IPS-15b (cell line): ENCODE data around the gene PHACTR1.

ENCODE experiments used
- H3K27me3 ChIP-seq: one replicate; pipeline ENCODE4 v1.6.1; 2013; ENCODE audit warnings: low read length; ENCODE audit not compliant: control insufficient read depth, insufficient read depth
- H3K36me3 ChIP-seq: one replicate; pipeline ENCODE4 v1.6.1; 2013; ENCODE audit warnings: low read length; ENCODE audit not compliant: control insufficient read depth, insufficient read depth
- H3K4me1 ChIP-seq: one replicate; pipeline ENCODE4 v1.6.1; 2013; ENCODE audit warnings: mild to moderate bottlenecking, low read length; ENCODE audit not compliant: control insufficient read depth, insufficient read depth
- H3K4me3 ChIP-seq: one replicate; pipeline ENCODE4 v1.5.1; 2013; ENCODE audit warnings: low read depth, low read length
- H3K9ac ChIP-seq: one replicate; pipeline ENCODE4 v1.6.1; 2013; ENCODE audit warnings: low read depth, mild to moderate bottlenecking, low read length
- H3K9me3 ChIP-seq: one replicate; pipeline ENCODE4 v1.6.1; 2013; ENCODE audit warnings: mild to moderate bottlenecking, low read length; ENCODE audit not compliant: control insufficient read depth, insufficient read depth

The PHACTR1 gene

GRCh38 chr6:13275435-13275989 is 558.9 kb downstream of the PHACTR1 start:
- Histone ChIP-seq H3K27me3 (no peaks in the 10 kb centered on the region), H3K4me1 (no peaks in the 10 kb centered on the region), H3K4me3 (no peak overlapping the region), H3K9me3 (no peaks in the 10 kb centered on the region), H3K36me3 (no peaks in the 10 kb centered on the region), H3K9ac (no peak overlapping the region)

- Histone ChIP-seq H3K4me1 (no peaks in the 10 kb centered on the region), H3K27me3 (no peaks in the 10 kb centered on the region), H3K9me3 (no peaks in the 10 kb centered on the region), H3K9ac (no peak overlapping the region), H3K4me3 (no peak overlapping the region), H3K36me3 (no peaks in the 10 kb centered on the region)
Observed at GRCh38 chr6:13277231-13277630, 560.7 kb downstream of the PHACTR1 start.

- Histone ChIP-seq H3K4me1 (peaks cover 4% of the 10 kb centered on the region), H3K9me3 (no peaks in the 10 kb centered on the region), H3K4me3 (no peak overlapping the region), H3K27me3 (no peaks in the 10 kb centered on the region), H3K9ac (no peak overlapping the region), H3K36me3 (no peaks in the 10 kb centered on the region)
Observed at GRCh38 chr6:13278164-13278563, 561.6 kb downstream of the PHACTR1 start.

- no peaks in the 10 kb centered on the region for H3K27me3 ChIP-seq
- no peak overlapping the region for H3K9ac ChIP-seq
- H3K36me3 ChIP-seq = no peaks in the 10 kb centered on the region
- no peaks in the 10 kb centered on the region for H3K9me3 ChIP-seq
- H3K4me3 ChIP-seq = no peak overlapping the region
- H3K4me1 ChIP-seq = peaks cover 6% of the 10 kb centered on the region
Observed at GRCh38 chr6:13278991-13279390, 562.4 kb downstream of the PHACTR1 start.

GRCh38 chr6:13280254-13280653 is 563.7 kb downstream of the PHACTR1 start:
- Histone ChIP-seq H3K4me3 (no peak overlapping the region), H3K4me1 (peaks cover 6% of the 10 kb centered on the region), H3K9me3 (no peaks in the 10 kb centered on the region), H3K9ac (no peak overlapping the region), H3K36me3 (no peaks in the 10 kb centered on the region), H3K27me3 (no peaks in the 10 kb centered on the region)

- Histone ChIP-seq H3K4me1 (peaks cover 6% of the 10 kb centered on the region), H3K36me3 (no peaks in the 10 kb centered on the region), H3K9ac (no peak overlapping the region), H3K9me3 (no peaks in the 10 kb centered on the region), H3K27me3 (no peaks in the 10 kb centered on the region), H3K4me3 (no peak overlapping the region)
Observed at GRCh38 chr6:13281686-13282085, 565.1 kb downstream of the PHACTR1 start.

GRCh38 chr6:13282393-13283069 is 566.0 kb downstream of the PHACTR1 start:
- no peaks in the 10 kb centered on the region for H3K9me3 ChIP-seq
- H3K4me1 ChIP-seq = peaks cover 6% of the 10 kb centered on the region
- no peaks in the 10 kb centered on the region for H3K27me3 ChIP-seq
- no peak overlapping the region for H3K9ac ChIP-seq
- no peaks in the 10 kb centered on the region for H3K36me3 ChIP-seq
- no peak overlapping the region for H3K4me3 ChIP-seq

- Histone ChIP-seq H3K36me3 (peaks cover 2% of the 10 kb centered on the region), H3K4me3 (no peak overlapping the region), H3K4me1 (peaks cover 6% of the 10 kb centered on the region), H3K9ac (no peak overlapping the region), H3K9me3 (no peaks in the 10 kb centered on the region), H3K27me3 (no peaks in the 10 kb centered on the region)
Observed at GRCh38 chr6:13283331-13283730, 566.8 kb downstream of the PHACTR1 start.

GRCh38 chr6:13284646-13285045 is 568.1 kb downstream of the PHACTR1 start:
- Histone ChIP-seq H3K9ac (no peak overlapping the region), H3K36me3 (peaks cover 2% of the 10 kb centered on the region), H3K9me3 (no peaks in the 10 kb centered on the region), H3K4me1 (peaks cover 6% of the 10 kb centered on the region), H3K4me3 (no peak overlapping the region), H3K27me3 (no peaks in the 10 kb centered on the region)

GRCh38 chr6:13285705-13286104 is 569.1 kb downstream of the PHACTR1 start:
- no peak overlapping the region for H3K9ac ChIP-seq
- H3K27me3 ChIP-seq = no peaks in the 10 kb centered on the region
- H3K4me1 ChIP-seq = peaks cover 6% of the 10 kb centered on the region
- H3K4me3 ChIP-seq = no peak overlapping the region
- H3K9me3 ChIP-seq = no peaks in the 10 kb centered on the region
- H3K36me3 ChIP-seq = peaks cover 5% of the 10 kb centered on the region

- H3K36me3 ChIP-seq = peaks cover 5% of the 10 kb centered on the region
- H3K9me3 ChIP-seq = no peaks in the 10 kb centered on the region
- H3K4me3 ChIP-seq = no peak overlapping the region
- H3K4me1 ChIP-seq = peaks cover 6% of the 10 kb centered on the region
- H3K9ac ChIP-seq = no peak overlapping the region
- H3K27me3 ChIP-seq = no peaks in the 10 kb centered on the region
Observed at GRCh38 chr6:13286181-13286580, 569.6 kb downstream of the PHACTR1 start.

- Histone ChIP-seq H3K4me1 (peaks cover 6% of the 10 kb centered on the region), H3K4me3 (no peak overlapping the region), H3K9me3 (no peaks in the 10 kb centered on the region), H3K27me3 (no peaks in the 10 kb centered on the region), H3K9ac (no peak overlapping the region), H3K36me3 (peaks cover 5% of the 10 kb centered on the region)
Observed at GRCh38 chr6:13287104-13287503, 570.5 kb downstream of the PHACTR1 start.
